ENCODE measurements around the gene FER1L5. TPM values are rescaled to one million over a fixed set of nuclear protein-coding genes. Genes with fewer than 3 reads are reported as not detected.

Gene FER1L5
- total RNA-seq, 1 experiment from 2014 or later, result 1.2 TPM

- H3K27me3 ChIP-seq (replicated peaks; ENCODE audit: insufficient read depth, low read depth, low read length, poor library complexity), result no peaks in the 10 kb centered on the region
- DNase-seq (ENCODE audit: low spot score), result peak; percentile 22
- ChIA-PET POLR2A (ENCODE audit: low non-redundant PET) (interaction anchor here (0.5 kb wide), 1 partner anchor 99 kb away, joined by 7 read pairs; no protein-coding TSS in a partner anchor), CTCF (no interaction called here)
- no TSS peak for BruUV-seq (replicated peaks)
- TF ChIP-seq EZH2 (IDR thresholded peaks at IDR 0.05; ENCODE audit: borderline replicate concordance, low read depth, low read length, poor library complexity, severe bottlenecking) (no peak), CTCF (conservative IDR thresholded peaks at IDR 0.05; ENCODE audit: low read depth, low read length) (no peak)
- peaks cover 20% of the 10 kb centered on the region for H3K36me3 ChIP-seq (ENCODE audit: insufficient read depth, low read length, poor library complexity, severe bottlenecking)
- H3K4me1 ChIP-seq (ENCODE audit: insufficient read depth, low read length, poor library complexity, severe bottlenecking), result peaks cover 5% of the 10 kb centered on the region
- no peaks in the 10 kb centered on the region for H3K9me3 ChIP-seq (ENCODE audit: low read depth, low read length, poor library complexity, severe bottlenecking)
- intact Hi-C loops (cut with micrococcal nuclease; ENCODE audit: unreplicated experiment), result no loop called here
- H3K27ac ChIP-seq (ENCODE audit: low read depth, low read length, poor library complexity, severe bottlenecking), result peak overlapping the region; percentile 40
- H3K4me3 ChIP-seq (ENCODE audit: low read depth, low read length, poor library complexity, severe bottlenecking), result no peak overlapping the region
These were observed 73.1 kb downstream of the FER1L5 start for GRCh38 chr2:96715658-96716057.

- H3K4me3 ChIP-seq (ENCODE audit: low read depth, low read length, poor library complexity, severe bottlenecking), result no peak overlapping the region
- peaks cover 13% of the 10 kb centered on the region for H3K36me3 ChIP-seq (ENCODE audit: insufficient read depth, low read length, poor library complexity, severe bottlenecking)
- H3K27ac ChIP-seq (ENCODE audit: low read depth, low read length, poor library complexity, severe bottlenecking), result no peak overlapping the region
- TF ChIP-seq CTCF (conservative IDR thresholded peaks at IDR 0.05; ENCODE audit: low read depth, low read length) (no peak), EZH2 (IDR thresholded peaks at IDR 0.05; ENCODE audit: borderline replicate concordance, low read depth, low read length, poor library complexity, severe bottlenecking) (no peak)
- ChIA-PET POLR2A (ENCODE audit: low non-redundant PET) (no interaction called here), CTCF (no interaction called here)
- no TSS peak for BruUV-seq (replicated peaks)
- no peak for DNase-seq (ENCODE audit: low spot score)
- no peaks in the 10 kb centered on the region for H3K27me3 ChIP-seq (replicated peaks; ENCODE audit: insufficient read depth, low read depth, low read length, poor library complexity)
- H3K9me3 ChIP-seq (ENCODE audit: low read depth, low read length, poor library complexity, severe bottlenecking), result no peaks in the 10 kb centered on the region
- intact Hi-C loops (cut with micrococcal nuclease; ENCODE audit: unreplicated experiment), result no loop called here
- H3K4me1 ChIP-seq (ENCODE audit: insufficient read depth, low read length, poor library complexity, severe bottlenecking), result peaks cover 5% of the 10 kb centered on the region
These were observed 73.8 kb downstream of the FER1L5 start for GRCh38 chr2:96716388-96716787.

GRCh38 chr2:96726131-96726530 is 83.6 kb downstream of the FER1L5 start:
- TF ChIP-seq CTCF (conservative IDR thresholded peaks at IDR 0.05; ENCODE audit: low read depth, low read length), result no peak
- no peak for TF ChIP-seq EZH2 (IDR thresholded peaks at IDR 0.05; ENCODE audit: borderline replicate concordance, low read depth, low read length, poor library complexity, severe bottlenecking)
- Histone ChIP-seq H3K9me3 (ENCODE audit: low read depth, low read length, poor library complexity, severe bottlenecking) (no peaks in the 10 kb centered on the region), H3K36me3 (ENCODE audit: insufficient read depth, low read length, poor library complexity, severe bottlenecking) (peaks cover 25% of the 10 kb centered on the region), H3K27ac (ENCODE audit: low read depth, low read length, poor library complexity, severe bottlenecking) (no peak overlapping the region), H3K4me3 (ENCODE audit: low read depth, low read length, poor library complexity, severe bottlenecking) (no peak overlapping the region), H3K4me1 (ENCODE audit: insufficient read depth, low read length, poor library complexity, severe bottlenecking) (no peaks in the 10 kb centered on the region), H3K27me3 (replicated peaks; ENCODE audit: insufficient read depth, low read depth, low read length, poor library complexity) (no peaks in the 10 kb centered on the region)
- ChIA-PET POLR2A (ENCODE audit: low non-redundant PET) (no interaction called here), CTCF (no interaction called here)
- DNase-seq (ENCODE audit: low spot score), result no peak
- intact Hi-C loops (cut with micrococcal nuclease; ENCODE audit: unreplicated experiment), result no loop called here
- no TSS peak for BruUV-seq (replicated peaks)
